Measurements from ENCODE around the gene KRT1. TPM values are rescaled to one million over a fixed set of nuclear protein-coding genes. Genes with fewer than 3 reads are reported as not detected.

KRT1 gene
- total RNA-seq, 1 donor from 2014 or later, result not detected

GRCh38 chr12:52637299-52637698 lies 42.9 kb downstream of the KRT1 start:
- H3K27me3 Mint-ChIP-seq (ENCODE audit: low read depth), result peaks cover 39% of the 10 kb centered on the region
- no peak for DNase-seq (ENCODE audit: low read depth, low spot score)
- H3K9me3 Mint-ChIP-seq, result no peaks in the 10 kb centered on the region

GRCh38 chr12:52636592-52637258 lies 43.5 kb downstream of the KRT1 start:
- Mint-ChIP-seq H3K36me3 (ENCODE audit: low read depth) (no peaks in the 10 kb centered on the region), H3K27ac (ENCODE audit: unreplicated experiment) (no peak overlapping the region)

More at GRCh38 chr12:52637299-52637698, 42.9 kb downstream of the KRT1 start:
- no peaks in the 10 kb centered on the region for H3K4me1 Mint-ChIP-seq
- no peak overlapping the region for H3K4me3 Mint-ChIP-seq
- no peaks in the 10 kb centered on the region for H3K36me3 Mint-ChIP-seq (ENCODE audit: low read depth)
- H3K27ac Mint-ChIP-seq (ENCODE audit: unreplicated experiment), result no peak overlapping the region
- no peak for TF ChIP-seq CTCF (conservative IDR thresholded peaks at IDR 0.05)

GRCh38 chr12:52636189-52636588 lies 44.0 kb downstream of the KRT1 start:
- Mint-ChIP-seq H3K4me3 (no peak overlapping the region), H3K9me3 (no peaks in the 10 kb centered on the region), H3K36me3 (ENCODE audit: low read depth) (no peaks in the 10 kb centered on the region), H3K4me1 (no peaks in the 10 kb centered on the region), H3K27ac (ENCODE audit: unreplicated experiment) (no peak overlapping the region), H3K27me3 (ENCODE audit: low read depth) (peaks cover 30% of the 10 kb centered on the region)
- TF ChIP-seq CTCF (conservative IDR thresholded peaks at IDR 0.05), result no peak
- no peak for DNase-seq (ENCODE audit: low read depth, low spot score)

More at GRCh38 chr12:52636592-52637258, 43.5 kb downstream of the KRT1 start:
- TF ChIP-seq CTCF (conservative IDR thresholded peaks at IDR 0.05), result no peak
- Mint-ChIP-seq H3K4me1 (no peaks in the 10 kb centered on the region), H3K4me3 (no peak overlapping the region), H3K27me3 (ENCODE audit: low read depth) (peaks cover 35% of the 10 kb centered on the region), H3K9me3 (no peaks in the 10 kb centered on the region)
- no peak for DNase-seq (ENCODE audit: low read depth, low spot score)

- Mint-ChIP-seq H3K27ac (ENCODE audit: unreplicated experiment) (no peak overlapping the region), H3K36me3 (ENCODE audit: low read depth) (no peaks in the 10 kb centered on the region), H3K27me3 (ENCODE audit: low read depth) (peaks cover 17% of the 10 kb centered on the region), H3K4me1 (no peaks in the 10 kb centered on the region), H3K4me3 (no peak overlapping the region), H3K9me3 (no peaks in the 10 kb centered on the region)
- no peak for TF ChIP-seq CTCF (conservative IDR thresholded peaks at IDR 0.05)
- DNase-seq (ENCODE audit: low read depth, low spot score), result no peak
These were observed 45.7 kb downstream of the KRT1 start for GRCh38 chr12:52634266-52635056.

- H3K4me1 Mint-ChIP-seq, result no peaks in the 10 kb centered on the region
- no peak for DNase-seq (ENCODE audit: low read depth, low spot score)
- H3K4me3 Mint-ChIP-seq, result no peak overlapping the region
- no peak overlapping the region for H3K27ac Mint-ChIP-seq (ENCODE audit: unreplicated experiment)
- TF ChIP-seq CTCF (conservative IDR thresholded peaks at IDR 0.05), result no peak
- H3K27me3 Mint-ChIP-seq (ENCODE audit: low read depth), result peaks cover 13% of the 10 kb centered on the region
- no peaks in the 10 kb centered on the region for H3K36me3 Mint-ChIP-seq (ENCODE audit: low read depth)
- no peaks in the 10 kb centered on the region for H3K9me3 Mint-ChIP-seq
These were observed 46.8 kb downstream of the KRT1 start for GRCh38 chr12:52633383-52633782.
